Fibroblast of lung (primary cell): ENCODE data around the gene RCAN1. TPM values are rescaled to one million over a fixed set of nuclear protein-coding genes. Genes with fewer than 3 reads are reported as not detected.

Source experiments
- DNase-seq, 2 donors: peaks; one replicate each; pipeline versions ENCODE4 v3.0.0 to v3.0.0-alpha.2; 2010; ENCODE audit warnings: low read depth in 2 of 2
- H2AFZ ChIP-seq: 2 replicates; pipeline ENCODE4 v1.5.1; 2012; ENCODE audit warnings: low read length, control low read depth, inconsistent platforms
- H3K27ac ChIP-seq: 2 replicates; pipeline ENCODE4 v1.5.1; 2011; ENCODE audit warnings: low read length, control low read depth; ENCODE audit not compliant: insufficient read depth
- H3K27me3 ChIP-seq: 2 replicates; pipeline ENCODE4 v1.5.1; 2011; ENCODE audit warnings: mild to moderate bottlenecking, low read length; ENCODE audit not compliant: control insufficient read depth, insufficient read depth
- H3K36me3 ChIP-seq: 2 replicates; pipeline ENCODE4 v1.5.1; 2011; ENCODE audit warnings: low read length; ENCODE audit not compliant: control insufficient read depth, insufficient read depth
- H3K4me1 ChIP-seq: 2 replicates; pipeline ENCODE4 v1.5.1; 2011; ENCODE audit warnings: low read length; ENCODE audit not compliant: control insufficient read depth, insufficient read depth; ENCODE audit errors: extremely low read depth
- H3K4me2 ChIP-seq: 2 replicates; pipeline ENCODE4 v1.5.1; 2011; ENCODE audit warnings: low read length, control low read depth; ENCODE audit not compliant: insufficient read depth; ENCODE audit errors: extremely low read depth
- H3K4me3 ChIP-seq, 4 experiments: fragments of 200-600 bp in 1 of 4; sonication (generic) in 1 of 4; replicated peaks in 1 of 4; 2 replicates each; pipeline ENCODE4 v1.5.1; 2011 to 2016; ENCODE audit warnings: low read length in 4 of 4, low read depth in 3 of 4, mild to moderate bottlenecking in 3 of 4, control low read depth in 2 of 4, inconsistent platforms in 1 of 4, mixed read lengths in 1 of 4; ENCODE audit not compliant: insufficient read depth in 1 of 4; ENCODE audit errors: control extremely low read depth in 1 of 4
- H3K79me2 ChIP-seq: 2 replicates; pipeline ENCODE4 v1.5.1; 2012; ENCODE audit warnings: mild to moderate bottlenecking, low read length, inconsistent platforms; ENCODE audit not compliant: control insufficient read depth, insufficient read depth
- H3K9ac ChIP-seq: 2 replicates; pipeline ENCODE4 v1.5.1; 2011; ENCODE audit warnings: mild to moderate bottlenecking, low read length, control low read depth; ENCODE audit not compliant: insufficient read depth
- H3K9me3 ChIP-seq: 2 replicates; pipeline ENCODE4 v1.5.1; 2012; ENCODE audit warnings: low read depth, low read length; ENCODE audit not compliant: control insufficient read depth, insufficient read depth
- H4K20me1 ChIP-seq: 2 replicates; pipeline ENCODE4 v1.5.1; 2011; ENCODE audit warnings: low read length; ENCODE audit not compliant: control insufficient read depth, insufficient read depth; ENCODE audit errors: extremely low read depth
- EZH2 ChIP-seq: IDR thresholded peaks from 2 replicates; pipeline ENCODE4 v1.5.1; 2012; ENCODE audit warnings: low read length, control low read depth, mild to moderate bottlenecking; ENCODE audit errors: missing control alignments
- polyA plus RNA-seq, 2 donors: library from polyadenylated mRNA; depleted of rRNA in 1 of 2; stranded (reverse) in 1 of 2; unstranded in 1 of 2; fragments of >200 nt; gene quantifications; 2 replicates each; pipeline ENCODE4 v1.2.1, GENCODE V29; 2011 to 2012; ENCODE audit warnings: missing spikeins in 1 of 2
- total RNA-seq: library from RNA; depleted of rRNA; stranded (reverse); fragments of >200 nt; gene quantifications from 2 replicates; pipeline ENCODE4 v1.2.1, GENCODE V29; 2014
- TF ChIP-seq, protein P1 (sequence below), 2 donors: IDR thresholded peaks in 1 of 2; conservative IDR thresholded peaks in 1 of 2; 1 replicate in 1 of 2; 2 replicates in 1 of 2; pipeline ENCODE4 v1.5.1; 2011 to 2012; ENCODE audit warnings: low read length in 2 of 2, control low read depth in 1 of 2, inconsistent platforms in 1 of 2, low read depth in 1 of 2, mild to moderate bottlenecking in 1 of 2

The RCAN1 gene
- total and polyA plus RNA-seq, 2 donors (not counting 1 experiment from before 2014, with no cell fraction given): 94.8 to 259 TPM

DNA sequence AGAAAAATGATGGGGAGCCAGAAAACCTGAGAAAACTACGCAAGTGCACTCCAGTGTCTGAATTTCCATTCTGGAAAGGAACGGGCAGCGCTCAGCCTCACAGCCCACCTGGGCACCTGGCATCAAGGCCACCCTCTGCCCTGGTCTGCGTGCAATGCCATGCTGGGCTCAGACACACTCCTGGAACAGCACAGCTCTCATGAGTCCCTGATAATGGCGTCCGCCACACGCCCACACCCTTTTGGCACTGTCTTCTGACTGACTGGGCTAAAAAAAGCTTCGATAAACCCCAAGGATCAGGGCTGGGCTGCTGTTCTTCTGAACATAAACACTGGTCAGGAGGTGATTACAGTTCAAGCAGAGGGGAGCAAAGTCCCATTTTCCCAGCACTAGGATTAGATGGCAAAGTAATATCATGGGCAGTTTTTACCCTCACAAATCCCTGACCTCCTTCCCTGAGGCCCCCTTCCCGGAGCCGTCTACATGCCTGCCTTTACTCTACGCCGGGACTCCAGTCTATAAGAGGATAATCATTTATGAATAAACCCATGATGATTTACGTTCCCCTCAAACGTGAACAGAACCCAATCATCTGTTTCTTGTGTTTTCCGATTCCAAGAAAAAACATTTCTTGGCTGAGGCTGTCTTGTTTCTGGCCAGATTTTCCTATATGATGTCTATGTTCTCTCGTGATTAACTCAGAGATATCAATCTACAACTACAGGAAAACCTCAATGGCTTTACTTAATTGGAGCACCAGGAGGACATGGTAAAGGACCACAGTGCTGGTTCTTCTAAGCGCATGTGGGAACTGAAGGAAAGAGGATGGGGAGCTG is 22.6 kb downstream of the RCAN1 start:
- Histone ChIP-seq H2AFZ (peak overlapping the region; percentile 76), H4K20me1 (no peaks in the 10 kb centered on the region), H3K9ac (no peak overlapping the region), H3K27me3 (no peaks in the 10 kb centered on the region), H3K4me2 (peak overlapping the region; percentile 62), H3K27ac (no peak overlapping the region), H3K4me1 (peaks cover 4% of the 10 kb centered on the region), H3K79me2 (no peaks in the 10 kb centered on the region), H3K4me3 (no peak overlapping the region), H3K9me3 (no peaks in the 10 kb centered on the region), H3K36me3 (no peaks in the 10 kb centered on the region)
- peak; percentile 50 to 69 for DNase-seq
- no peak for TF ChIP-seq EZH2
- TF ChIP-seq, protein P1, sequence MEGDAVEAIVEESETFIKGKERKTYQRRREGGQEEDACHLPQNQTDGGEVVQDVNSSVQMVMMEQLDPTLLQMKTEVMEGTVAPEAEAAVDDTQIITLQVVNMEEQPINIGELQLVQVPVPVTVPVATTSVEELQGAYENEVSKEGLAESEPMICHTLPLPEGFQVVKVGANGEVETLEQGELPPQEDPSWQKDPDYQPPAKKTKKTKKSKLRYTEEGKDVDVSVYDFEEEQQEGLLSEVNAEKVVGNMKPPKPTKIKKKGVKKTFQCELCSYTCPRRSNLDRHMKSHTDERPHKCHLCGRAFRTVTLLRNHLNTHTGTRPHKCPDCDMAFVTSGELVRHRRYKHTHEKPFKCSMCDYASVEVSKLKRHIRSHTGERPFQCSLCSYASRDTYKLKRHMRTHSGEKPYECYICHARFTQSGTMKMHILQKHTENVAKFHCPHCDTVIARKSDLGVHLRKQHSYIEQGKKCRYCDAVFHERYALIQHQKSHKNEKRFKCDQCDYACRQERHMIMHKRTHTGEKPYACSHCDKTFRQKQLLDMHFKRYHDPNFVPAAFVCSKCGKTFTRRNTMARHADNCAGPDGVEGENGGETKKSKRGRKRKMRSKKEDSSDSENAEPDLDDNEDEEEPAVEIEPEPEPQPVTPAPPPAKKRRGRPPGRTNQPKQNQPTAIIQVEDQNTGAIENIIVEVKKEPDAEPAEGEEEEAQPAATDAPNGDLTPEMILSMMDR (conservative IDR thresholded peaks at IDR 0.05 in 1 of 2, IDR thresholded peaks at IDR 0.05 in 1 of 2; ENCODE audit: low read depth in 1 of 2, low read length in 2 of 2): no peak

DNA sequence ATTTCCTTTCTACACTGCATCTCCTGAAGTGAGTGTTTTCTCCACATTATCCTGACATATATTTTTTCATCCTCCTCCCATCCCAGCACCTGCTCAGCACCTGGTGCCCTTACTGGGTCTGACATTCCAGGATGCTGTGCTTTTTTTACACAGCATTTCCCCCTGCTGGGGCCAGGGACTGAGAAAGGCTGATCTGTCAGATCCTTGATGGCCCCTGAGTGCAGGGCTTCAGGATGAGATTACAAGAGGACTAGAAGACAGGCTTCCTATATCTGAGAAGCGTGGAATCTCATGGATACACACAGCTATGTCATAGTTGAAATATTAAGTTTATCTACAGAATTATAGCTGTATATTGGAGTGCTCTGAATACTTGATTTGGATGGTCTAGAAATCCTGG is 24.4 kb downstream of the RCAN1 start:
- Histone ChIP-seq H4K20me1 (no peaks in the 10 kb centered on the region), H3K4me1 (peaks cover 4% of the 10 kb centered on the region), H3K4me2 (no peak overlapping the region), H3K36me3 (no peaks in the 10 kb centered on the region), H3K9ac (no peak overlapping the region), H3K27me3 (no peaks in the 10 kb centered on the region), H3K79me2 (no peaks in the 10 kb centered on the region), H3K9me3 (no peaks in the 10 kb centered on the region), H3K4me3 (no peak overlapping the region), H2AFZ (no peak overlapping the region), H3K27ac (no peak overlapping the region)
- DNase-seq: no peak
- no peak for TF ChIP-seq EZH2
- TF ChIP-seq, protein P1 (conservative IDR thresholded peaks at IDR 0.05 in 1 of 2, IDR thresholded peaks at IDR 0.05 in 1 of 2; ENCODE audit: low read depth in 1 of 2, low read length in 2 of 2): no peak

DNA sequence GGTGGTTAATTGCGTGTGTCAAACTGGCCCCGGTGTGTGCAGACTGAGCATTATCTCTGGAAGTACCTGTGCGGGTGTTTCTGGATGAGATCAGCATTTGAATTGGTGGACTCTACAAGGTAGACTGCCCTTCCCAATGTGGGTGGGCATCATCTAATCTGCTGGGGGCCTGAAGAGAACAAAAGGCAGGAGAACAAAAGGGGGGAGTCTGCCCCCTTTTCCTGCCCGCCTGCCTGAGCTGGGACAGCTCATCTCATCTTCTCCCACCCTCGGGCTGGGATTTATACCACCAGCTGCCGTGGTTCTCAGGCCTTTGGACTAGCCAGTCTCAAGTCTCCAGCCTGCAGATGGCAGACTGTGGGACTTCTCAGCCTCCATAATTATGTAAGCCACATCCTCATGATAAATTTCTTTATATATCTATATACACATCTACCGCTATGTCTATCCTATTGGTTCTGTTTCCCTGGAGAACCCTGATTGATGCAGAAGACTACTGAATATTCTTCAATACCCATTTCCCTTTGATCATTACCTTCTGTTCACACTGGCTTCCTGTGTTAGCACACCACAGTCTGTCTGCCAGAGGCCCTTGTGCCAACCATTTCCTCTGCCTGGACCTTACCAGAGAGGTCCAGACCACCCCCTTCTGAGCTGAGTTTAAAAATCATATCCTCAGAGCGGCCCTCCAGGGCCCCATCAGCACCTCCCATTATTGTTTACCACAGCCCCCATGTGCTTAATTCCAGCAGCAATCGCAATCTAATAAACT is 25.2 kb downstream of the RCAN1 start:
- no peak overlapping the region for H2AFZ ChIP-seq
- no peak for TF ChIP-seq EZH2
- TF ChIP-seq, protein P1 (conservative IDR thresholded peaks at IDR 0.05 in 1 of 2, IDR thresholded peaks at IDR 0.05 in 1 of 2; ENCODE audit: low read depth in 1 of 2, low read length in 2 of 2): no peak
- H3K4me1 ChIP-seq: peaks cover 4% of the 10 kb centered on the region

More for the DNA sequence above, 25.2 kb downstream of the RCAN1 start:
- no peak overlapping the region for H3K4me3 ChIP-seq
- no peak for DNase-seq
- no peak overlapping the region for H3K9ac ChIP-seq
- H3K27ac ChIP-seq: no peak overlapping the region
- H3K79me2 ChIP-seq: no peaks in the 10 kb centered on the region
- no peaks in the 10 kb centered on the region for H3K36me3 ChIP-seq
- H3K4me2 ChIP-seq: no peak overlapping the region
- H3K27me3 ChIP-seq: no peaks in the 10 kb centered on the region
- H3K9me3 ChIP-seq: no peaks in the 10 kb centered on the region
- no peaks in the 10 kb centered on the region for H4K20me1 ChIP-seq
